ENCODE data around the gene LASP1NB.
"Not testable (repeated sequence)": the region's sequence is repeated elsewhere in the genome, so short reads cannot be mapped to it uniquely, and the experiment has no call there.

The LASP1NB gene

DNA sequence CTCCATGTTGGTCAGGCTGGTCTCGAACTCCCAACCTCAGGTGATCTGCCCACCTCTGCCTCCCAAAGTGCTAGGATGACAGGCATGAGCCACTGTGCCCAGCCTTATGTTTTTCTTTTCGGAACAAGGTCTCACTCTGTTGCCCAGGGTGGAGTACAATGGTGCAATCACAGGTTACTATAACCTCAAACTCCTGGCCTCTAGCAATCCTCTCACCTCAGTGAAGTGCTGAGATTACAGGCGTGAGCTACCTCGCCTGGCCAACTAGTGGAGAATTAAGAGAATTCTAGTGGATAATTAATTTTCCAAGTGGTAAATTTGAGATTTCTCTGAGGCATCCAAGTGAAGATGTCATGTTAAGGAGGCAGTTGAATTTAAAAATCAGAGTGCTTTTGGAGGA lies 44.7 kb downstream of the LASP1NB start:
- no peak for DNase-seq

DNA sequence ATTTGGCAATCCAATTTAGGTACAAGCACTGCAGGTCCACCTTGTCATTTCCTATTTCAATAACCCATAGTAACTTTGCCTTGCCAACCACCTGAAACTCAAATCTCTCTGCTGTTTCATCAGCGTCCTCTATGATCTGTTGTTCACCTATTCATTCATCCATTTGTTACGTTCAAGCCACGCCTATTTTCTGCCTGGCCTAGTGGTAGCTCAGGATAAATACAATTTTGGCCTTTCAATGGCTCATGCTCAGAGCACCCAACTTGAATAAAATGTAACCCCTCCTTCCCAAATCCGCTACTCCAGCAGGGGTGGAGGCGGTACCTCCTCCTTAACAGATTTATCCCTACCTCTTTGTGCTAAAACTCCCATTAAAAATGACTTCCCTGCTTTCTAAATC lies 45.4 kb downstream of the LASP1NB start:
- DNase-seq: no peak

DNA sequence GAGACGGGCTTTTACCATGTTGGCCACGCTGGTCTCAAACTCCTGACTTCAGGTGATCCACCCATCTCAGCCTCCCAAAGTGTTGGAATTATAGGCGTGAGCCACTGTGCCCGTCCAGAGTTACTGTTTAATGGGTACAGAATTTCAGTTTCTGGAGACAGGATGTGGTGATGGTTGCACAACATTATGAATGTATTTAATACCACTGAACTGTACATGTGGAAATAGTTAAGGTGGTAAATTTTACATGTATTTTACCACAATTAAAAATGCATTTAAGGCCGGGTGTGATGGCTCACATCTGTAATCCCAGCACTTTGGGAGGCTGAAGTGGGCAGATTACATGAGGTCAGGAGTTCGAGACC lies 50.8 kb downstream of the LASP1NB start:
- not testable (repeated sequence) for DNase-seq

DNA sequence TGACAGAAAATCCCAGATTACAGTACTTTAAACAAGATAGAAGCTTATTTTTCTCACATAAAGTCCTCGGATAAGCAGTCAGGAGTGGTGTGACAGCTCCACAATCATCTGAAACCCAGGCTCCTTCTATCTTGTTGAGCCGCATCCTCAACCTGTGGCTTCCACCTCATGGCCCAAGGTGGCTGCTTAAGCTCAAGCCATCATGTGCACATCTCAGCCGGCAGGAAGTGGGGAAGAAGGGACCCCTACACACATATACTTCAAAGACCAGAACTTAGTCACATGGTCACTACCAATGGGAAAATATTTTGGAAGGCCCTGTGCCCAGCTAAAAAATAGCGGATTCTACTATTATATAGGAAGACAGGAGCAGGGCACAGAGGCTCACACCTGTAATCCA lies 52.8 kb downstream of the LASP1NB start:
- no peak for DNase-seq
